Ascending aorta (tissue), 2 donors: ENCODE data around the gene DTNA. TPM values are rescaled to one million over a fixed set of nuclear protein-coding genes. Genes with fewer than 3 reads are reported as not detected.

Source experiments
- DNase-seq, 2 donors: peaks; one replicate each; pipeline ENCODE4 v3.0.0-alpha.2; 2019; ENCODE audit warnings: low spot score in 2 of 2
- H3K27ac ChIP-seq, 2 donors: fragments of 200-600 bp; sonication (generic); one replicate each; pipeline ENCODE4 v1.5.1; 2016 to 2017; ENCODE audit warnings: mild to moderate bottlenecking in 1 of 2
- H3K27me3 ChIP-seq: fragments of 200-600 bp; sonication (generic); one replicate; pipeline ENCODE4 v1.5.1; 2017
- H3K36me3 ChIP-seq, 2 donors: fragments of 200-600 bp; sonication (generic); one replicate each; pipeline ENCODE4 v1.5.1; 2016
- H3K4me1 ChIP-seq, 2 donors: fragments of 200-600 bp; sonication (generic); one replicate each; pipeline ENCODE4 v1.5.1; 2016 to 2017; ENCODE audit warnings: mild to moderate bottlenecking in 1 of 2
- H3K4me3 ChIP-seq, 2 donors: fragments of 200-600 bp; sonication (generic); one replicate each; pipeline ENCODE4 v1.5.1; 2016 to 2017; ENCODE audit warnings: mild to moderate bottlenecking in 1 of 2
- H3K9me3 ChIP-seq, 2 donors: fragments of 200-600 bp; sonication (generic); one replicate each; pipeline ENCODE4 v1.5.1; 2016
- CTCF ChIP-seq, 3 experiments: fragments of 200-600 bp in 2 of 3; fragments of 450-650 bp in 1 of 3; sonication (generic) in 2 of 3; IDR thresholded peaks; one replicate each; pipeline ENCODE4 v1.5.1; 2016 to 2019; ENCODE audit warnings: antibody characterized with exemption in 3 of 3, mild to moderate bottlenecking in 1 of 3, moderate library complexity in 1 of 3
- intact Hi-C: fragments of 100-400 bp; cut with DNase I; formaldehyde crosslinking; loops from one replicate; pipeline ENCODE4 v1.15.1; 2023
- total RNA-seq: library from RNA; depleted of rRNA; stranded (reverse); fragments of >200 nt; gene quantifications from one replicate; pipeline ENCODE4 v1.1.0, GENCODE V29; 2016

DTNA gene
- total RNA-seq, 1 donor from 2014 or later = 7.3 TPM

- Histone ChIP-seq H3K4me1 (peaks cover 0 to 8% of the 10 kb centered on the region in 2 donors), H3K27me3 (no peaks in the 10 kb centered on the region), H3K4me3 (no peak overlapping the region), H3K36me3 (peaks cover 0 to 6% of the 10 kb centered on the region in 2 donors), H3K9me3 (no peaks in the 10 kb centered on the region), H3K27ac (no peak overlapping the region)
- DNase-seq = no peak
- TF ChIP-seq CTCF (IDR thresholded peaks at IDR 0.05) = no peak
- intact Hi-C loops = no loop called here
These were observed 69.0 kb downstream of the DTNA start for GRCh38 chr18:34779112-34779511.

GRCh38 chr18:34780856-34781255 lies 70.8 kb downstream of the DTNA start:
- no peak for DNase-seq
- Histone ChIP-seq H3K4me3 (no peak overlapping the region), H3K9me3 (no peaks in the 10 kb centered on the region), H3K4me1 (peaks cover 0 to 6% of the 10 kb centered on the region in 2 donors), H3K36me3 (peaks cover 0 to 6% of the 10 kb centered on the region in 2 donors), H3K27me3 (no peaks in the 10 kb centered on the region), H3K27ac (no peak overlapping the region)
- TF ChIP-seq CTCF (IDR thresholded peaks at IDR 0.05) = no peak
- intact Hi-C loops = loop anchor here (10.0 kb wide), 1 partner anchor 556 kb away; the partner anchor contains the start of gene NOL4

GRCh38 chr18:34783501-34783900 lies 73.4 kb downstream of the DTNA start:
- no peak overlapping the region for H3K4me3 ChIP-seq
- H3K36me3 ChIP-seq = no peaks in the 10 kb centered on the region
- no peak for DNase-seq
- no peak for TF ChIP-seq CTCF (IDR thresholded peaks at IDR 0.05)
- intact Hi-C loops = loop anchor here (10.0 kb wide), 1 partner anchor 559 kb away; the partner anchor contains the start of gene NOL4
- H3K27me3 ChIP-seq = no peaks in the 10 kb centered on the region
- H3K9me3 ChIP-seq = no peaks in the 10 kb centered on the region
- H3K4me1 ChIP-seq = peaks cover 0 to 6% of the 10 kb centered on the region in 2 donors
- H3K27ac ChIP-seq = no peak overlapping the region

GRCh38 chr18:34786162-34786741 lies 76.2 kb downstream of the DTNA start:
- H3K4me1 ChIP-seq = peaks cover 0 to 6% of the 10 kb centered on the region in 2 donors
- no peak for TF ChIP-seq CTCF (IDR thresholded peaks at IDR 0.05)
- no peaks in the 10 kb centered on the region for H3K27me3 ChIP-seq
- no peaks in the 10 kb centered on the region for H3K36me3 ChIP-seq
- H3K9me3 ChIP-seq = no peaks in the 10 kb centered on the region
- no peak overlapping the region for H3K27ac ChIP-seq
- intact Hi-C loops = loop anchor here (5.0 to 10.0 kb wide), 2 partner anchors 294 to 561 kb away; partner anchors contain the start of gene NOL4
- no peak for DNase-seq
- H3K4me3 ChIP-seq = no peak overlapping the region

GRCh38 chr18:34787931-34788532 lies 77.9 kb downstream of the DTNA start:
- intact Hi-C loops = loop anchor here (2.0 to 10.0 kb wide), 5 partner anchors 127 to 665 kb away; partner anchors contain the start of gene NOL4
- H3K27ac ChIP-seq = no peak overlapping the region
- H3K4me3 ChIP-seq = no peak overlapping the region
- peaks cover 0 to 5% of the 10 kb centered on the region in 2 donors for H3K36me3 ChIP-seq
- peak; percentile 48 to 71 (median 68) for TF ChIP-seq CTCF (IDR thresholded peaks at IDR 0.05)
- no peaks in the 10 kb centered on the region for H3K27me3 ChIP-seq
- no peaks in the 10 kb centered on the region for H3K4me1 ChIP-seq
- DNase-seq = no peak
- H3K9me3 ChIP-seq = no peaks in the 10 kb centered on the region
